Non-pigmented ciliary epithelial cell (primary cell): Measurements from ENCODE around the gene ARPP21.
"Not testable (repeated sequence)": the region's sequence is repeated elsewhere in the genome, so short reads cannot be mapped to it uniquely, and the experiment has no call there.

Source experiments
- DNase-seq: peaks from one replicate; pipeline ENCODE4 v3.0.0-alpha.2; 2010; ENCODE audit warnings: low read depth

Gene ARPP21

GRCh38 chr3:35780800-35781199 is 141.5 kb downstream of the ARPP21 start:
- no peak for DNase-seq

DNA sequence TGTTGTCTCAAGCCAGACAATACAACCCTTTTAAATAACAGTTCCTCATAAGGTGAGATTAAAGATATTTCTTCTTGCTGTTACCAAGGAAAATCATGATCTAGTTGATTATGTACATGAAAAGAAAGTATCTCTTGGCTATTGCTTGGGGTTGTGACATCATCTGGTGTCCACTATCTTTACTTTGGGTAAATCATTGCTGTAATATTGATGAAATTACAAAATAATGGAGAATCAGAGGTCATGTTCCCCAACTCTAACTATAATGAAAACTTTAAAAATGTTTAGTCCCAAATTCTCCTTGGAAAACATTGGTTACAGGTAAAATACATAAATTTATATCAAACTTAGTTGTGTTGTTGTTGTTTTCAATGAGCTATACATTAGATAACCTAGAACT is 142.2 kb downstream of the ARPP21 start:
- DNase-seq = no peak

DNA sequence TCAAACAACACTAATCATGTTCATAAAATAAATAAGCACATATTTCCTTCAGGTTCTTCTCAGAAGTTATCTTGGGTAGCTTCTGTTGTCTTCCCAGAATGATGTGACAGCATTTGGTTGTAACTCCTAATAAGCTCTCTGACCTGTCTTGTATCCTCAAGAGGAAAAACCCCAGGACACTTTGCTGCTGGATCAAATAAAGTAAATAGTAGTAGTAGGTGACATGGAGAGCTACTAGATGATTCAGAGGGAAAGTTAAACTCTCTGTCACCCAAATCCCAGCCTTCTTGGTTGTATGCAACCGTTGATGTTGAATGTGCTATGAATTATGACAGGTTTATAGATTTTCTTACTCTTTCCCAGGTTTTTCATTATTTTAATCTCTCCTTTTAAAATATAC is 143.0 kb downstream of the ARPP21 start:
- DNase-seq = no peak

- no peak for DNase-seq
Observed at GRCh38 chr3:35784169-35784568, 144.8 kb downstream of the ARPP21 start.

GRCh38 chr3:35785234-35785888 is 146.0 kb downstream of the ARPP21 start:
- DNase-seq = no peak

- no peak for DNase-seq
Observed at GRCh38 chr3:35787936-35788335, 148.6 kb downstream of the ARPP21 start.

DNA sequence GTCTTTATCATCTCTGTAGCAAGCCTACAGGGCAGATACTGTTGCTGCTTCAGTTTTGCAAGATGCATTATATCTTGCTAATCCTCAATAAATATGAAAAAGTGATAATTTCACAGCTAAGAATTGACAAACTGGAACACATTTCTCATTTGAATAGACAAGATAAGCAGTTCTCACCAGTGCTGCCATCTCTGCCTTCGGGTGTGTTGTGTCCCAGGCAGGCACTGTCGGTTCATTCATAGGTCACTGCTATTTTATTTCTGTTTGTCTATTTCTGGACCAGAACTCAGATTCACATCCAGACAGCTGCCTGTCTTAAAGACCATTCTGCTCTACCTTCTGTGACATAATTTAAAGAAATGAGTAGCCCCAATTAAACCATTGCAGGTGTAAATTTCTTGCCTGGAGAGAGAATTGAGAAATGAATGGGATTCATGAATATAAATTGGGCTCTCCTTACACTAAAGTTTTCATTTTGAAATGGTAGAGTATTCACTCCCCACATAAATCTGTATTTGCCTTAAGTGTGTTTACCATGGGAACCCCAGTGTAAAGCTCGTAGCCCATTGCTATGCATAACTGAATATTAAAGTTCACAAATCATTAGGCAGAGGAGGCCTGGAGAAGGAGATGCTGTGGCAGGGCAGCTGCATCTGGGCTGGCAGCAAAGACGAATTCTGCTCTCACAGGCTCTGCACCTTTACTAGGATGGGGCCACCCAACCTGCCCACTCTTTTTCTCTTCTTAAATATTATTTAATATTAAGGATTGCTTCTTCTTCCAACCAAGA is 149.9 kb downstream of the ARPP21 start:
- no peak for DNase-seq

DNA sequence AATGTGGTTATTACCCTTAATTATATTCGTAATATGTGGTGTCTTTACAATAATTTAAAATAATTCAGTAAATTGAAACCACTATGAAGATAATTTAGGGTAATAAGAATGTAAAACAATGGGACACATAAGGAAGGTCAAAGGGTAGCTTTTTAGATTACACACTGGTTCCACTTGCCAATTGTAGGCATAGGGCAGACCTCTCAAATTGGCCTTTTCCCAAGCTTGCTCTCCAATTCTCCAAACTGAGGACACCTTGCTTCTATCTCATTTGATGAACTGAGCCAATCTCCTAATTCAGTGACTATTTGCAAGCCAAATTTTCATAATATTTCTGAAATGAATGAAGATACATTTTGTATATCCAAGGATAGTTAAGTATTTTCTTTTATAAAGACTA is 151.4 kb downstream of the ARPP21 start:
- no peak for DNase-seq

GRCh38 chr3:35793667-35794066 is 154.3 kb downstream of the ARPP21 start:
- DNase-seq = no peak

DNA sequence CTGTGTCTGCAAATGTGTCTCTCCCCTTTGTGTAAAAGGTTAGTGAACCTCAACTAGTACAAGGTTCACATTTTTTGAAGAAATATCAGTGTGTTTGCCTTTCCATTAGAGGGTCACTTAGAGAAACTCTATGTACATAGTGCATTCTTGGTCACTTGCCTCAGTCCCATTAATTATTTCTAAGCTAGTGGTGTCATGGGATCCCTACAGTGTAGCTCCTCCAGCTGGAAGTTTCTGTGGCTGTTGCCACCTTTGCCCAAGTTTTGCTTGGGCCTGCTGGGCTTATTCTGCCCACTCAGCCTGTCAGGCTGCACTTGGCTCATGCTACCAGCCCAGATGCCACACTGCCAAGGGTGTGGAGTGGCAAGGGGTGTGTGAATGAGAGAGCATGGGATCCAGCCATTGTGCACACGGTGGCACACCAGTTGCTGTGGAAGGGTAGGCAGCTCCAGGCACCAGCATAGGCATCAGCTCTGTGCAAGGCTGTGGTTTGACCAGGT is 161.7 kb downstream of the ARPP21 start:
- DNase-seq = no peak

DNA sequence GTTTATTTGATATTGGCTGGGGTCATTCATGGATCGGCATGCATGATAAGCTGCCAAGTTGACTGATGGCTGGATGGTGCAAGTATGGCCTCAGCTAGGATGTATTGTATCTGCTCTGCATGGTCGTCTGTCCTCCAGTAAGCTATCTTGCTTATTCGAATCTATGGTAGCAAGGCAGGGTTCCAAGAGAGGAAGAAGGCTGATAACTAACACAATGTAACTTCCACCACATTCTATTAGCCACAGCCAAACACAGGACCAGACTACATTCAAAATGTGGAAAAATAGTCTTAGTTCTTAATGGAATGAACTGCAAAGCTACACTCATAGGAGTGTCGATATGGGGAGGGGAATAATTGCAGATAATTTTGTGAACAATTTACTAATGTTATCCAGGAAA is 175.2 kb downstream of the ARPP21 start:
- DNase-seq = no peak

DNA sequence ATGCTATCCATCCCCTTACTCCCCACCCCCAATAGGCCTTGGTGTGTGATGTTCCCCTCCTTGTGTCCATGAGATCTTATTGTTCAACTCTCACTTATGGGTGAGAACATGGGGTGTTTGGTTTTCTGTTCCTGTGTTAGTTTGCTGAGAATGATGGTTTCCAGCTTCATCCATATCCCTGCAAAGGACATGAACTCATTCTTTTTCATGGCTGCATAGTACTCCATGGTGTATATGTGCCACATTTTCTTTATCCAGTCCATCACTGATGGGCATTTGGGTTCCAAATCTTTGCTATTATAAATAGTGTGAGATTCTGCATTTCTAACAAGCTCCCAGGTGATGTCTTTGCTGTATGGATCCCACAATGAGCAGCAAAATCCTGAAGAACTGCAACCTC is 176.5 kb downstream of the ARPP21 start:
- not testable (repeated sequence) for DNase-seq

GRCh38 chr3:35817216-35817615 is 177.9 kb downstream of the ARPP21 start:
- no peak for DNase-seq

DNA sequence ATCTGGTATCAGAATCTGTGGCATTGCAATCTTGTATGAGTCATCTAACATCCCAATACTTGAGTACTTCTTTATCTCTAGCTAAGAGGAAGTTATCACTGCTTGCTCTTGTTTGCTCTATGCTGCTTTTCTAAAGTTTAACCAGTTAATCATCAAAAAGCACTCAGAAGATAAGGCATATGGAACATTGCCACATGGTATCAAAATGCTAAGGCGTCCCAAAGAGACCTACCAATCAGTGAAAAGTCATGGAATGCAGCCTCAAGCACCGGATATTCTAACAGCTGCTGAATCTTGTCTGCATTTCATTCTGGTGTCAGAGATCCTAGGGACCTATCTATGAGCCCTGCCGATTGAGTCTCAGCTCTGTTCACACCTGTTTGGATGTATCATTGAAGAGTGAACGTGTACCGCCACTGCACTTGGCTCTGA is 192.8 kb downstream of the ARPP21 start:
- peak; percentile 36 for DNase-seq
